GM19467 (cell line): ENCODE data around the gene POU2AF1.

Source experiments
- ATAC-seq: cut with Tn5 transposase; IDR thresholded peaks from one replicate; pipeline ENCODE4 v1.9.1; 2021; ENCODE audit warnings: mild to moderate bottlenecking, moderate library complexity; ENCODE audit not compliant: unreplicated experiment

The POU2AF1 gene

GRCh38 chr11:111361874-111362273 is 17.2 kb downstream of the POU2AF1 start:
- ATAC-seq: no peak

- ATAC-seq: no peak
Measured at GRCh38 chr11:111361052-111361801, 17.8 kb downstream of the POU2AF1 start.

- no peak for ATAC-seq
Measured at GRCh38 chr11:111360150-111361043, 18.7 kb downstream of the POU2AF1 start.

GRCh38 chr11:111359223-111360149 is 19.6 kb downstream of the POU2AF1 start:
- ATAC-seq: no peak

GRCh38 chr11:111358038-111359001 is 20.8 kb downstream of the POU2AF1 start:
- no peak for ATAC-seq

- no peak for ATAC-seq
Measured at GRCh38 chr11:111357150-111358037, 21.7 kb downstream of the POU2AF1 start.

GRCh38 chr11:111356660-111357048 is 22.4 kb downstream of the POU2AF1 start:
- ATAC-seq: no peak

- no peak for ATAC-seq
Measured at GRCh38 chr11:111355956-111356659, 23.0 kb downstream of the POU2AF1 start.

- ATAC-seq: no peak
Measured at GRCh38 chr11:111355101-111355500, 24.0 kb downstream of the POU2AF1 start.

- no peak for ATAC-seq
Measured at GRCh38 chr11:111354601-111354891, 24.5 kb downstream of the POU2AF1 start.

- no peak for ATAC-seq
Measured at GRCh38 chr11:111353776-111354600, 25.1 kb downstream of the POU2AF1 start.

GRCh38 chr11:111352935-111353710 is 26.0 kb downstream of the POU2AF1 start:
- ATAC-seq: no peak

- no peak for ATAC-seq
Measured at GRCh38 chr11:111352231-111352746, 26.8 kb downstream of the POU2AF1 start.

- no peak for ATAC-seq
Measured at GRCh38 chr11:111351374-111352055, 27.6 kb downstream of the POU2AF1 start.

GRCh38 chr11:111350811-111351210 is 28.3 kb downstream of the POU2AF1 start:
- ATAC-seq: no peak

GRCh38 chr11:111349191-111349695 is 29.8 kb downstream of the POU2AF1 start:
- no peak for ATAC-seq
